ENCODE results near the gene FARP1.
"Not testable (repeated sequence)": the region's sequence is repeated elsewhere in the genome, so short reads cannot be mapped to it uniquely, and the experiment has no call there.

FARP1 gene

DNA sequence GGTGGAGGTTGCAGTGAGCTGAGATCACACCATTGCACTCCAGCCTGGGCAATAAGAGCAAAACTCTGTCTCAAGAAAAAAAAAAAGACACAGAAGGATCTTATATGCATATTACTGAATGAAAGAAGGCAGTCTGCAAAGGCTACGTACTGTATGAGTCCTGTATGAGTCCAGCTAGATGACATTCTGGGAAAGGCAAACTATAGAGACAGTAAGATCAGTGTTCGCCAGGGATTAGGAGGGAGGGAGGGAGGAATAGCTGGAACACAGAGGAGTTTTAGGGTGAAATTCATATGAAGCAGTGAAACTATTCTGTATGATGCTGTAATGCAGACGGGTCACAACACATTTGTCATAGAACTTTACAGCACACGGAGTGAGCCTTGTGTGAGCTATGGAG is 200.1 kb downstream of the FARP1 start:
- no peak for DNase-seq

DNA sequence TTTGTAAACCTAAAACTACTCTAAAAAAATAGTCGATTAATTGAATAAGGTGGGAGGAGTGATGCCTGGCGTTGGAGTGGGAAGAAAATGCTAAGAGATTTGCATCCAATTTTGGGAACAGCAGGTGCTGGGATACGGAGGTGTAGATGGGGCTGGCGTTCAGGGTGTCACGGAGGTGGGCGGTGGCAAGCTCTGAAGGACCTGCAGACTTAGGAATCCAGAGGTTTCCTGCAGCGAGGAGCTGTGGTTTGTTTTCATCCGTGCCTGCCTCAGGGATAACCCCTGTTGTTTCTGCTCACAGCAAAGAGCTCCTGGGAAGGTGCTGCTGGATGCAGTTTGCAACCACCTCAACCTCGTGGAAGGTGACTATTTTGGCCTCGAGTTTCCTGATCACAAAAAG is 200.6 kb downstream of the FARP1 start:
- no peak for DNase-seq

DNA sequence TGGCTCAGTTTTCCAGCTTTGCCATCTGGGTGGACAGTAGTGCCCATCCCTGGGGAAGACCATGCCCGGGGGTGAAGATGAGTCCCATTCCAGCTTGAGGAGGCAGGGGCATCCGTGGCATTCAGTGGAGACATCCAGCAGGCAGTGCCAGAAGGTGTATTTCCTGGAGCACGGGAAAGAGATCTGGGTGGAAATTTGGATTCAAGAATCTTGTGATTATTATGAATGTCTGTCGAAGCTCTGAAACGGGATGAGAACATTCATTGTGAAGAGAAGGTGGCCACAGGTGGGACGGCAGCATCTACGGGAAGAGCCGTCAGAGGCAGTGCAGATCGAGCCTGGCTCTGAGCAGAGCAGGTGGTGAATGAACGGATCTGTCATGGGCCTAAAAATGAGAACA is 201.5 kb downstream of the FARP1 start:
- no peak for DNase-seq

DNA sequence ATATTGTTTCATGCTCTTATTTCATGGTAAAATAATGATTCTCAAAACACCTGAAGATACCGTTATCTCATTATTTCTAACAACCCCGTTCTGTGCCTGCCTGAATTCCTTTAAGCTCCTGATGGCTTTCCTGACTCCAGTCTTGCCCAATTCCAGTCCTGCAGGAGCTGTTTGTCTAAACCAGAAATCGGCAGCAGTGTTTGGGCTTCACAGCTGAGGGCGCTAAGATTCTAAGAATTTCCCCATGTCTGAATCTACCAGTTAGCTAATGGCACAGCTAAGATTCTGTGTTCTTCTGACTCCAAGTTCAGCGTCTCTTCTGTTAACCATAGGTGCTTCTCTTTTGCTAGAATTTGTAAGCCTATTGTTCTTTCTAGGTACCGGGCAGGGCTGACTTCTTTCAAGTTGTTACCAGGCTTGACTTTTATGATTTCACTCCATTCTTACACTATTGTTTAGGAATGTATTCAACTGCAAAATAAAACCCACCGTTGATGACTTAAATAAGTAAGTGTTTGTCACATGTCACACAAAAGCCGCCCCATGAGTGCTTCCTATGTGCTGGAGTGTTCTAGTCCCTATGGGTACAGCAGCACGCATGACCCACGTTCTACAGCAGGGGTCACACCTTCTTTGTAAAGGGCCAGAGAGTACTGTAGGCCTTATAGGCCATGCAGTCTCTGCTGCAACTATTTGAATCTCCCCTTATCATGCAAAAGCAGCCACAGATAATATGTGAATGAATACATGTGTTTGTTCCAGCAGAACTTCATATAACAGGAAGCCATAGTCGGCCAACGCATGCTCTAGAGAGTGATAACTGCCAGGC is 202.4 kb downstream of the FARP1 start:
- no peak for DNase-seq

DNA sequence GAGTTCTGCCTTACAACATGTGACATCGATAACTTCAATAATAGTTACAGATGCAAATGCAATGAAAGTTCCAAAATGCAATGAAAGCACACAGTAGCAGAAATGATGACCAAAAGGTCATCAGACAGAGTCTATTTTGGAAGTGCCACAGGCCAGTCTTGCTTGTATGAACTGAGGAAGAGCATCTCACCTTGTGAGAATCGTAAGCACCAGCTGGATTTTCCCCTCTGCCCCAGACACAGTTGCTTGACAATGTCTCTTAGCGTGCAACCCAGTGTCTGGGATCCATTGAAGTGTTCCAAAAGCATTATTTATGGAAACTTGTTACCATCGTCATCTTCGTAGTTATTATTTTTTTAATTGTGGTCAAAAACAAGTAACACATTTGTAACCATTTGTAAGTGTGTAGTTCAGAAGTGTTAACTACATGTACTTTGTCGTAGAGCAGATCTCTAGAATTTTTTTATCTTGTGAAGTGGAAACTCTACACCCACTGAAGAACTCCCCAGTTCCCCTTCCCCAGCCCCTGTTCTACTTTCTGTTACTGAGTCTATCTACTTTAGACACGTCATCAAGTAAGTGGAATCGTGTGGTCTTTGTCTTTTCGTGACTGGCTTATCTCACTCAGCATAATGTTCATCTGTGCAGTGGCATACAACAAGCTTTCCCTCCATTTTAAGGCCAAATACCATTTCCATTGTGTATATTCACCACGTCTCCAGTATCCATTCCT is 204.2 kb downstream of the FARP1 start:
- no peak for DNase-seq

DNA sequence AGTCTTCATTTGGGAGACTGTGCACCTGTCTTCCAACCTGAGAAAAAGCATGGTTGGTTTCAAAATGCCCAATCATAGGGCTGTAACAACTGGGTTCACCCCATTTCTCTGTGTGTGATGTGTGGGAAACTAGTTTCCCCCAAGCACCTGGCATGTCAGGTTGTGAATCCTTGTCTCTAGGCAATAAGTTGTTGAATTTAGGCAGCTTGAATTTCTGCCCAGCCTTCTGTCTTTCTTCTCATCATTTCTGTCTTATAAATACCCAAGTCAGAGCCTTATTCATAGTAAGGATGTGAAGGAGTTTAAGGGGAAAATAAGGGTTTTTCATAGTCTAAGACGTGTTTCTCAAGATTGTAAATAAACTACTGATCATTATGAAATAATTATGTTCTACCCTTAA is 204.9 kb downstream of the FARP1 start:
- DNase-seq = no peak

DNA sequence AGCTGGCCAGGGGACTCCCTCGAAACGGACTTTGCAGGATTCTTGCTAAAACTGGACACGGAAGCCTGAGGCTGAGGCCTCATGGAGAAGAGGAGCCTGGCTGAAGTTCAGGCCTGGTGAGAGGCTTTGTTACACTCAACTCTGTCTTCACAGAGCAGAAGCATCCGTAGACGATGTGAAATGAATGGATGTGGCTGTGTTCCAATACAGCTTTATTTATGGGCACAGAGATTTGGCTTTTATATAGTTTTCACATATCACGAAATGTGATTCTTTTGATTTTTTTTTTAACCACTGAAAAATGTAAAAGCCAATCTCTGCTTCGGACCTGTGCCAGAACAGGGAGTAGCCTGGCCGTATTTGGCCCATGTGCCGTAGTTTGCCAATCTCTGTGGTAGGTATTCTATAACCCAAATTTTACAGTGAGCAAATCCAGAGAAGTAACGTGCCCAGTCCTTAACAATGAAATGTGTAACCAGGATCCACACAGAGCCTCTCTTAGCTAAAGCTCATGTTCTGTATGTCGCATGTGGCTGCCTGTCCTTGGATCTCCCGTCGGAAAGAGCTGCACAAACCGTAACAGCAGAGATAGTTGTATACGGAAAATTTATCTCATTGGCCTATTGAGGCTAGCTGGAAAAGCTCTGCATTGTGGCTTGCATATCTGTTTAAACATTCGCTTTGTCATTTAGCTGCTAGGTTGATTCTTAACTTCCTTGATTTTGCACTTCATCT is 205.7 kb downstream of the FARP1 start:
- no peak for DNase-seq

DNA sequence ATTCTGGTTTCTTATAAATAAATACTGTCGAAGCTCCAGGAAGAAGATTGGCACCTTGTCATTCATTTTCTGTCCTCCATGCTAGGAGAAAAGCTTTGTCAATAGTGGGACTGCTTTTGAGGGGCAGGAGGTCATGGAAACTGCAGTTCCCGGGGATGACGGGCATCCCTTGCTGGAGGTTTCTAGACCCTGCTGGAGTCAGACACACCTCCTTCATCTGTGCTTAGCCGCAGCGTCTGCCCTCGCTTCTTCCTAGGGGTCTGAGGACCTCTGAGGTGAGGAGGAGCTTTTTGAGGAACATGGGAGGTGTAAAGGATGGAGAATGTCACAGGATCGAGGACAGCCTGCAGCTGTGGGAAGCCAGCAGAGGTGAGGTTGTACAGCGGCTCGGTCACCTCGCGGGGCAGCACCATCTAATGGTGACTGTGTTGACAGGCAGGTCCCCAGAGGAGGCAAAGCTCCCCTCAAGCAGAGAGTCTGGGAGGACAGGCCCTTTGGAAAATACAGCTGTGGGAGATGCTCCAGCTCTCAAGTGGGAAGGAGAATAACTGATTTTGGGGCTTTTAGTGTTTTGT is 206.9 kb downstream of the FARP1 start:
- DNase-seq = no peak

DNA sequence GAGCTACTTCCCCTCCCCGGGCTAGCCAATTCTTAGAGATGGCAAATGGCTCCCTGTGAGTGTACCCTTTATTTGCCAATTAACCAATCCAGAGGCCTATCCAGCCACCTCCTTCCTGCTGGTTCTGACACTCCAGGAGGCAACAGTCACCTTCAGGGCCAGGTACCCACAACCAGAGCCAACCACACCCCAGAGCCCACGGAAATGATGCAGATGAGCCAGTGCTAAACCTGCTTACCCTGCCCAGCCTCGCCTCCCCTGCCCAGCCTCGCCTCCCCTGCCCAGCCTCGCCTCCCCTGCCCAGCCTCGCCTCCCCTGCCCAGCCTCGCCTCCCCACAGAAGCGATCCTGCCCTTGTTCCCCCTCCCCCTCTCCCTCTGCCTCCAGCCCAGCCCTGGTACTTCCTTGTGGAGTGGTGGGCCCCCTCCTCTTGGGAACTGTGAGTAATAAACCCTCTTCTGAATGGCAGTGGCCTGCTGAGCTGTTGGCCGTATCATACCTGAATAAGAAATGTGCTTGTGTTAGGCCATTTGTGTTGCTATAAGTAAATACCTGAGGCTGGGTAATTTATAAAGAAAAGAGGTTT is 207.9 kb downstream of the FARP1 start:
- no peak for DNase-seq

DNA sequence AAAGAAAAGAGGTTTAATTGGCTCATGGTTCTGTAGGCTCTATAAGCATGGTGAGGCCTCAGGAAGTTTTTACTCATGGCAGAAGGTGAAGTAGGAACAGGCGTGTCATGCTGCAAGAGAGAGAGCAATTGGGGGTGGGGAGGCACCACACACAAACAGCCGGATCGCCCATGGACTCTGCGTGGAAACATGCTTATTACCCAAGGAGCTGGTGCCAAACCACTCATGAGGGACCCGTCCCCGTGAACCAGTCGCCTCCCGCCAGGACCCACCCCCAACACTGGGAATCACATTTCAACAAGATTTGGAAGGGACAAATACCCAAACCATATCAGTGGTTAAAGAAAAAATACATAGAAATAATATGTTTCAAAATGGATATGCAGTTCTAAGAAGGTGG is 208.7 kb downstream of the FARP1 start:
- no peak for DNase-seq

DNA sequence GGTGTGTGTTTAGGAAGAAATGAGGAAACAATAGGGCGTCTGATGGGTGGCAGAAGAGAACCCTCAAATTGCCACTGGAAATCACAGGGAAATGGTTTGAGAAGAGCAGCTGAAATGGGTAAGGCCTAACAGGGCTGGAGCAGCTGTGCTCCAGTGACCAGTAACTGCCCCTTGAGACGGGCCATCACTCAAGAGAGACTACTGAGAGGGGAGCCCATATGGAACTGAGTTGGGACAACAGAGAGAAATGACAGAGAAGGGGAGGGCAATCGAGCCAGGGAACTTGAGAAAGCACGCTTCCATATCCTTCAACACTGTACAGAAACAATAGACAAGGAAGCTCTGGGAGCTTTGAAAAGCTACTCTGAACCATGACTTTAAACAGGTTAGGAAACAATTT is 209.3 kb downstream of the FARP1 start:
- DNase-seq = no peak

DNA sequence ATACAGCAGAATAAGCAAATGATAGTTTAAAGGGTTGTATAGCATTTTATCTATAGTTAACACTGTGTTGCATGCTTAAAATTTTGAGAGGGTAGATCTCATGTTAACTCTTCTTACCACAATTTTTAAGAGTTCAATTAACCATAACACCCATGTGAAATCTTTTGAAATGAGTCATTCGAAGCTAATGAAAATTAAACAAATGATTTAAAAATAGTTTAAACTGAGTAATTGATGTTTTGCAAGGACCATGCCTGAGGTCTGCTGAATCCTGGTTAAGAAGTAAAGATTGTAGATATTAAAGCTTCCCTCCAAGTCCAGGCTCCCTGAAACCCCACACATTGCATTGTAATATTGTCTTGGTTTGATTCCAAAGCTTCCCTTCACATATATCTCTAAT is 210.9 kb downstream of the FARP1 start:
- no peak for DNase-seq

DNA sequence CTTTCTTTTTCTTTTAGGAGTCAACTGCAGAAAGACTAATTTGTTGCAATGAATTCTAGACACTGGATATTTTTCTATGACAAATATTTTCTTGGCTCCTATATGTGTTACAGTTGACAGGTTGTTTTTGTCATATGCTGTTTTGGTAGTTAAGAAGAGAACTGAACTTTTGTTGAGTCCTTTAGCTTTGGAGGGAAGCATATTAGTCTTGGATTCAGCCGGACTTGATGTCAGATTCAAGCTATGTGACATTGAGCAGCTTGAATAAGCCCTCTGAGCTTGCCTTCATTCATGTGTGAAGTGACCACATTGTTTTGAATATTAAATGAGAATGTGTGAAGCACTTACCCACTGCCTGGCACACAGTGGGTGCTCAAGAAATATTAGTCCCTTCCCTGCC is 216.0 kb downstream of the FARP1 start:
- DNase-seq = no peak

DNA sequence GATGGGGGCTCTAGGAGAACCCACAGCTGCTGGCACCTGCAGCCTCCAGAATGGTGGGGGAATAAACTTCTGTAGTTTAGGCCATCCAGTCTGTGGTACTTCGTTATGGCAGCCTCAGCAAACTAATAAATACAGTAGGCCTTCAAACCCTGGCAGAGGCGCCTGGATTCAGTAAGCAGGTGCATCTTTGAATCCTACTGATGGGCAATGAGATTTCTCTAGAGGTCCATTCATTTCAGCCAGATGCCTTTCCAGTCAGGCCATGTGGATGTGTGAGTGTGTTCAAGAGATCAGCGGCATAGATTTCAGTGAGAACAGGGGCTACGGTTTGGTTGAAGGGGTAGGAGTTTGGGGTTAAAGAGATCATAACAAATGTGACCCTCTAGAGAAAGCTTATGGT is 217.7 kb downstream of the FARP1 start:
- DNase-seq = no peak

DNA sequence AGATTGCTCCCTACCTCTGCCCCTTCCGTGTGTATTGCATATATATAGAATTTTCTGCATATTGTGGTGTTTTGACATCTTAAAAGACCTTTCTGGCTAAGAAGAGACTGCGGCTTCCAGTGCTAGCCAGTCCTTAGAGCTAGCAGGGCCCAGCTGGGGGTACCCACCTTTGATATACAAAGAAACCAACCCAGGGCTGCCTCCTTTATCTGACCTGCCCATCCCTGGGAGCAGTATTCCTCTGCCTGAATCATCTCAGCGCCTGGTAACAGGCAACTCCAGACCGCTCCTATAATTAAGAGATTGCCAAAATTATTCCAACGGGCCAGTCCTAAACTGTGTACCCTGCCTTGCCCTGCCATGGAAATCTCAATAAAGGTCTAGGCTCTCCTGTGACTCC is 220.4 kb downstream of the FARP1 start:
- no peak for DNase-seq

DNA sequence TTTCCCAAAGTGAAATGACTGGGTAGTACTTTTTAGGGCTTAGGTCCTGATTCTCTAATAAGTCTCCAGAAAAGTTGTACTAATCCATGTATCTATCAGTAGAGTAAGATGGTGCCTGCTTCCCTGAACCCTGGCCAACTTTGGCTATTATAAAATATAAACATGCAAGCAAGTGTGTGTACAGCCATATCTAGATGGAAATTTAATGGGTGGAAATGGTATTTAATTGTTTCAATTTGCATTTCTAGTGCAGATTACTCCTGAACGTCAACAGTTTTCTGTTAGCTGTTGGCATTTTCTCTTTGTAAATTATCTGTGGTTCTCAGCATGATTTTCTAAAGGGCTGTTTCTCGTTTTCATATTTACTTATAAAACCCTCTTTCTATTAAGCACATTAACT is 221.3 kb downstream of the FARP1 start:
- DNase-seq = no peak

DNA sequence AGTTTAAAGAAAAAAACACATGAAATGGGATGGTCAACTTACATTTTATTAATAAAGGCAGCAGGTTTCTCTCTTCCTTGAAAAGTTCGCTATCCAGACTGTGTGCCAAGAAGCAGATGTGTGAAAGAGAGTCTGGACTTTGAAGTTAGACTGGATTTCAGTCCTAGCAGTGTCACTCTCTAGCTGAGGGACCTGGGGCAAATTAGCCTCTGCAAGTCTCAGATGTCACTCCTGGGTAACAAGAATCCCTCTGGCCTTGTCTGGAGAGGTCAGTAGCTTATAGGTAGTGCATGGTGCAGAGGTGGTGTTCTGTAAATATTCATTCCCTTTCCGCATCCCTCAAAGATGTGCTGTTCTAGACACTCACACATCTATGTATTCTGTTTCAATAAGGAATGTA is 221.8 kb downstream of the FARP1 start:
- DNase-seq = no peak

DNA sequence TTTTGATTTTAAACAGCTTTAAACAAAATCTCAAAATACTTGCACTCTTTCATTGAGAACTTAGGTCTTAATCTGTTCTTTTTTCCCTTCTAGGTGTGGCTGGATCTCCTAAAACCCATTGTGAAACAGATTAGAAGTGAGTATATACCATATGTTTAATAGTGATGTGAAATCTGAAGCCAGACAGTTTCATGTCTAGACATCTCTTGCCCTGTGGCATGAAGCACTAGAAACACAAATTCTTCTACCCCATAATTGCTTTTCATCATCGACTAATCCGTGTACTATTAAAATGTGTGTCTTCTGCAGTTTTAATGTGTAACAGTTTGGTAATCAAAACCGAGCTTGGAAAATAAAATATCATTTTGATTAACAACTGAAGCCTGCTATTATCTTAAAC is 222.4 kb downstream of the FARP1 start:
- no peak for DNase-seq

DNA sequence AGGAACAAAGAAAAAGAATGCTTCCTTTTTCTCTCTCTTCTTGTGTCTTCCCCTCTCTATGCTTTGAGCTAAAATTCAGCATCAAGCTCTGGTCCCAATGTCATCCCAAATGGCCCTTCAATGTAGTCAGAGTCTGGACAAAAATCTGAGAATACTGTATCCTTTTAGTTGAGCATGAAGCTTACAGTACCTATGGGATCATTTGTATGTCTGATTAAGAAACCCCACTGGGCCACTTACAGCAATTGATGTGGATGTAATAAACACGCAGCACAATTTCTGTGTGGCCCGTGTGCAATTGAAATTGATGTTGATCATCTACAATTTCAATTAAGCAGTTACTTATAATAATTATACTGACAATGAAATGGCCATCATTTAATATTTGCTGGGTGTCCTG is 223.1 kb downstream of the FARP1 start:
- no peak for DNase-seq

DNA sequence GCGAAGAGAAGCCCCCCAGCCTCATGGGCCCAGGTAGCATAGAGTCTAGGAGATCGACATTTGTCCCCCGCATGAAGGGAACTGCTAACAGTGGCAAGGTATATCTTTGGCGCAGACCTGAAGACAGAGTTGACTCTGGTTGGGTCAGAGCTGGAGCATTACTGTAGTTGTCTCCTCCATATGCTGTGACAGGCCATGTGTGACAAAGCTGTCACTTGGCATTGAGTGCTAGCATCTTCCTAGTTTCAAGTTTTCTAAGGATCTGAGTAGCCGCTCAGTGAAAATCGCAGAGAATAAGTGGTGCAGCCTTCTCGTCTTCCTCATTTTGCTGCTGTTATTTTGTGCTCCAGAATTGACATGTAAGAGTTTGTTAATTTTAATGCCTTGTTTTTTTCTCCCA is 223.5 kb downstream of the FARP1 start:
- no peak for DNase-seq

DNA sequence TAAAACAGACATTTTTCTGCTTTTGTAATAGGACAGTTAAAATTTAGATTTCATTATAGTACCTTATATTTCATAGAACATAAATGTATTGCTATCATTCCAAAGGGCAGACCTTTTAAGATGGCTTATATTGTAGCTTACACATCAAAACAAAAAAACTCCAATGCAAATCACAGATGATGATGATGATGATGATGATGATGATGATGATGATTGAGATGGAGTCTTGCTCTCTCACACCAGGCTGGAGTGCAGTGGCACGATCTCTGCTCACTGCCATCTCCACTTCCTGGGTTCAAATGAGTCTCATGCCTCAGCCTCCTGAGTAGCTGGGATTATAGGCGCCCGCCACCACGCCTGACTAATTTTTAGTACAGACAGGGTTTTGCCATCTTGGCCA is 224.1 kb downstream of the FARP1 start:
- no peak for DNase-seq

DNA sequence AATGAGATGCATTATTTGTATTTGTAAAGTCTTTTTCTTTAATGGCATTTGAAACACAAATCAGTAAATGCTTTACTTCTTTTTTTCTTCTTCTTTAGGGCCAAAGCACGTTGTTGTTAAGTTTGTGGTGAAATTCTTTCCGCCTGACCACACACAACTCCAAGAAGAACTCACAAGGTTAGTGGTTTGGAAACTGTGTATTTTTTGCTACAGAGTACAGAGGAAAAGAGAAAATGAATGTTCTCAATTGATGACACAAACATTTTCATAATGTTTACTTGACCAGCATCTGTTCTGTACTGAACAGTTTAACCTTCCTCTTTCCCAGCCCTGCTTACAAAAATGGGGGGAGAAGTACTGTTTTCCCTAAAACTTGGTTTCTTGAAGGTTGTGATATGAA is 225.1 kb downstream of the FARP1 start:
- DNase-seq = no peak

DNA sequence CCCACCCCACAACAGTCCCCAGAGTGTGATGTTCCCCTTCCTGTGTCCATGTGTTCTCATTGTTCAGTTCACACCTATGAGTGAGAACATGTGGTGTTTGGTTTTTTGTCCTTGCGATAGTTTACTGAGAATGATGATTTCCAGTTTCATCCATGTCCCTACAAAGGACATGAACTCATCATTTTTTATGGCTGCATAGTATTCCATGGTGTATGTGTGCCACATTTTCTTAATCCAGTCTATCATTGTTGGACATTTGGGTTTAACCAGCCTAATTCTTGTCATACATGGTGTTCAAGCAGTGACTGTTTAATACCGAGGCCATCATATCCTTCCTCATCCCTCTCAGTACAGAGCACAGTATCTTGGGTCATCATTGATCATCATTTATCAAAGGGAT is 226.6 kb downstream of the FARP1 start:
- not testable (repeated sequence) for DNase-seq
